K562 (cell line): Measurements from ENCODE around the gene RASAL1. TPM values are rescaled to one million over a fixed set of nuclear protein-coding genes. Genes with fewer than 3 reads are reported as not detected.

Experiments used
- ATAC-seq: fragments of 200-7000 bp; cut with Tn5 transposase; 3 replicates; pipeline ENCODE4 v1.9.1; 2020; ENCODE audit warnings: moderate library complexity
- BruUV-seq: library from RNA; stranded (reverse); fragments of 400-500 nt; replicated peaks from 2 replicates; lab custom pipeline; 2021; lab: Mats Ljungman, UMichigan
- CTCF ChIA-PET: fragments of 300-600 bp; formaldehyde crosslinking; extraction: SDS; loops from one replicate; lab custom pipeline; 2021; ENCODE audit warnings: low intra/inter-chr PET ratio; lab: Yijun Ruan, JAX
- POLR2A ChIA-PET: fragments of 300-600, 350-650 bp; sonication (Branson Sonifier 250); formaldehyde crosslinking; extraction: SDS; loops from one replicate; lab custom pipeline; 2021; ENCODE audit warnings: antibody characterized with exemption, inconsistent platforms; lab: Yijun Ruan, JAX
- DNase-seq, 4 experiments: peaks; one replicate each; pipeline versions ENCODE4 v3.0.0 to v3.0.0-alpha.2; 2011 to 2018; ENCODE audit warnings: low spot score in 3 of 4, mixed read lengths in 3 of 4; ENCODE audit errors: extremely low read depth in 1 of 4
- FAIRE-seq: peaks from 2 replicates; lab custom pipeline; 2011; peaks lifted over from hg19 to GRCh38; lab: Jason Lieb, UNC
- H2AFZ ChIP-seq: 2 replicates; pipeline ENCODE4 v1.6.0; 2011; ENCODE audit warnings: low read depth, low read length, control low read depth, inconsistent platforms
- H3K27ac ChIP-seq: fragments of 200-600 bp; 3 replicates; pipeline ENCODE4 v1.8.0; 2011; ENCODE audit warnings: low read depth, mild to moderate bottlenecking, control low read depth, inconsistent platforms, low read length, moderate library complexity, mixed read lengths; ENCODE audit errors: extremely low read depth
- H3K27me3 ChIP-seq, 2 experiments: fragments of 300-600 bp in 1 of 2; 2 replicates in 1 of 2; 3 replicates in 1 of 2; pipeline versions ENCODE4 v1.6.0 to v1.8.0; 2011; ENCODE audit warnings: inconsistent platforms in 2 of 2, low read length in 2 of 2, mild to moderate bottlenecking in 1 of 2, mixed read lengths in 1 of 2, moderate library complexity in 1 of 2; ENCODE audit not compliant: control insufficient read depth in 2 of 2, insufficient read depth in 2 of 2
- H3K36me3 ChIP-seq: fragments of 300-600 bp; 3 replicates; pipeline ENCODE4 v1.8.0; 2011; ENCODE audit warnings: mild to moderate bottlenecking, low read length, inconsistent platforms; ENCODE audit not compliant: control insufficient read depth, insufficient read depth
- H3K4me1 ChIP-seq, 2 experiments: fragments of 200-600 bp in 1 of 2; replicated peaks in 1 of 2; 2 replicates in 1 of 2; 3 replicates in 1 of 2; pipeline versions ENCODE4 v1.5.1 to v1.8.0; 2011; ENCODE audit warnings: inconsistent platforms in 2 of 2, low read length in 2 of 2, mild to moderate bottlenecking in 1 of 2, mixed read lengths in 1 of 2, moderate library complexity in 1 of 2; ENCODE audit not compliant: control insufficient read depth in 2 of 2, insufficient read depth in 2 of 2
- H3K4me2 ChIP-seq: 2 replicates; pipeline ENCODE4 v1.6.1; 2011; ENCODE audit warnings: low read length, control low read depth, inconsistent platforms, mixed read lengths; ENCODE audit not compliant: insufficient read depth
- H3K4me3 ChIP-seq: fragments of 200-600 bp; sonication (generic), shearing (Covaris generic); 2 replicates; pipeline ENCODE4 v1.5.1; 2016; ENCODE audit warnings: control low read depth, inconsistent platforms
- H3K79me2 ChIP-seq: fragments of 200-600 bp; 3 replicates; pipeline ENCODE4 v1.8.0; 2011; ENCODE audit warnings: low read length, inconsistent platforms; ENCODE audit not compliant: control insufficient read depth, insufficient read depth
- H3K9ac ChIP-seq, 2 experiments: 2 replicates each; pipeline versions ENCODE4 v1.6.0 to v1.6.1; 2011; ENCODE audit warnings: low read depth in 2 of 2, low read length in 2 of 2, control low read depth in 1 of 2, inconsistent platforms in 1 of 2, mild to moderate bottlenecking in 1 of 2, mixed read lengths in 1 of 2; ENCODE audit not compliant: insufficient read depth in 1 of 2
- H3K9me1 ChIP-seq: one replicate; pipeline ENCODE4 v1.6.0; 2011; ENCODE audit warnings: inconsistent platforms, mild to moderate bottlenecking, low read length, moderate library complexity; ENCODE audit not compliant: control insufficient read depth, insufficient read depth
- H3K9me3 ChIP-seq: replicated peaks from 2 replicates; pipeline ENCODE4 v1.5.1; 2011; ENCODE audit warnings: low read depth, low read length, inconsistent platforms; ENCODE audit not compliant: control insufficient read depth, insufficient read depth
- H4K20me1 ChIP-seq: replicated peaks from 2 replicates; pipeline ENCODE4 v1.6.1; 2011; ENCODE audit warnings: low read length, inconsistent platforms, mixed read lengths; ENCODE audit not compliant: control insufficient read depth, insufficient read depth
- BMI1 ChIP-seq: fragments of 150-350 bp; IDR thresholded peaks from 2 replicates; pipeline ENCODE4 v1.6.1; 2014; ENCODE audit warnings: low read length
- EZH2 ChIP-seq: IDR thresholded peaks from 2 replicates; pipeline ENCODE4 v1.6.1; 2012; ENCODE audit warnings: low read depth, mild to moderate bottlenecking, inconsistent platforms, low read length, borderline replicate concordance
- NCOA6 ChIP-seq: fragments of 450-650 bp; IDR thresholded peaks from 2 replicates; pipeline ENCODE4 v1.6.1; 2017; ENCODE audit warnings: mild to moderate bottlenecking
- NELFE ChIP-seq: IDR thresholded peaks from 2 replicates; pipeline ENCODE4 v1.6.1; 2011; ENCODE audit warnings: mild to moderate bottlenecking; ENCODE audit not compliant: insufficient read depth, insufficient read length
- RBM25 ChIP-seq: fragments of 200-400 bp; formaldehyde crosslinking; IDR thresholded peaks from 2 replicates; pipeline ENCODE4 v1.6.1; 2018; ENCODE audit warnings: low read length, low read depth, moderate library complexity; ENCODE audit not compliant: severe bottlenecking
- SRF ChIP-seq, 2 experiments: fragments of 250-450, 450-650 bp in 1 of 2; sonication (Bioruptor Pico) in 1 of 2; sonication (generic) in 1 of 2; formaldehyde crosslinking; IDR thresholded peaks; 2 replicates each; pipeline versions ENCODE4 v1.5.0 to v1.5.1; 2020 to 2022; ENCODE audit warnings: mild to moderate bottlenecking in 1 of 2, missing genetic modification reagents in 1 of 2
- ZFP36 ChIP-seq: fragments of 150-350 bp; IDR thresholded peaks from 2 replicates; pipeline ENCODE4 v1.6.1; 2018; ENCODE audit warnings: low read length, low read depth; ENCODE audit not compliant: partially characterized antibody
- WGBS: fragments of 100-300 bp; shearing (Covaris generic); methylation state at CpG from one replicate; pipeline ENCODE4 v1.1.6; 2016; ENCODE audit warnings: low coverage, mixed read lengths; ENCODE audit not compliant: insufficient coverage; ENCODE audit errors: missing lambda C conversion rate; 5-methylcytosine and 5-hydroxymethylcytosine counted together
- in situ Hi-C: fragments of 300-500 bp; cut with MboI; formaldehyde crosslinking; loops from 4 replicates; pipeline ENCODE4 v1.15.0; 2018; ENCODE audit warnings: inconsistent platforms, mixed read lengths
- intact Hi-C: fragments of 100-400 bp; cut with micrococcal nuclease; formaldehyde crosslinking; loops from 2 replicates; pipeline ENCODE4 v1.14.2; 2022
- polyA plus RNA-seq, 8 experiments: library from polyadenylated mRNA; depleted of rRNA in 4 of 8; stranded (reverse) in 5 of 8; unstranded in 3 of 8; fragments of >200 nt; fragmentation: Nextera tagmentation in 2 of 8; fragmentation: Illumina TruSeq in 1 of 8; extraction: Ambion mirVana in 2 of 8; extraction: Trizol in 1 of 8; gene quantifications; 2 replicates each; pipeline versions ENCODE4 v1.2.1 to v1.2.3, GENCODE V29; 2011 to 2014; ENCODE audit warnings: inconsistent platforms in 1 of 8, missing spikeins in 1 of 8
- total RNA-seq, 7 experiments: library from RNA; depleted of rRNA in 6 of 7; stranded (reverse); fragments of >200 nt in 6 of 7; fragmentation: Illumina TruSeq in 2 of 7; extraction: Trizol in 2 of 7; gene quantifications; 2 replicates each; pipeline versions ENCODE4 v1.2.1 to v1.2.3, GENCODE V29; 2011 to 2021; ENCODE audit warnings: low replicate concordance in 1 of 7

RASAL1 gene
- total and polyA plus RNA-seq, 9 of the 15 experiments (the other 6 are each of a cell fraction or from before 2014, with no cell fraction given): 0.06 to 0.16 (median 0.14) TPM; not detected in 6

- H3K36me3 ChIP-seq: no peaks in the 10 kb centered on the region
- no peaks in the 10 kb centered on the region for H3K9me3 ChIP-seq
- TF ChIP-seq NELFE: no peak
- TF ChIP-seq EZH2: no peak
- TF ChIP-seq NCOA6: no peak
- TF ChIP-seq ZFP36: peak; percentile 48
- no peak for TF ChIP-seq BMI1
- TF ChIP-seq SRF (CRISPR knock-in tag; IDR thresholded peaks at IDR 0.05): no peak
- TF ChIP-seq RBM25: peak; percentile 35
- no peak for DNase-seq
- H3K9ac ChIP-seq: no peak overlapping the region
- no peak overlapping the region for H3K4me2 ChIP-seq
- ATAC-seq: no peak
- BruUV-seq: no TSS peak
- no peak for FAIRE-seq
- no peak overlapping the region for H3K4me3 ChIP-seq
- H2AFZ ChIP-seq: no peak overlapping the region
- no peaks in the 10 kb centered on the region for H3K79me2 ChIP-seq
- H3K27me3 ChIP-seq: peaks cover 9 to 63% of the 10 kb centered on the region in 2 experiments
- H3K9me1 ChIP-seq: no peaks in the 10 kb centered on the region
- 2% methylated on average over 10 of the region's 10 CpGs for WGBS
- H3K4me1 ChIP-seq: peaks cover 0 to 7% of the 10 kb centered on the region in 2 experiments; a peak in 1 of 5 replicates
- no peak overlapping the region for H3K27ac ChIP-seq
- CTCF ChIA-PET: no interaction called here
- intact Hi-C loops: no loop called here
- H4K20me1 ChIP-seq: peaks cover 13% of the 10 kb centered on the region; the same call in 1 of the 2 replicates
- in situ Hi-C loops: no loop called here
- POLR2A ChIA-PET: interaction anchor here (1.0 kb wide), 1 partner anchor 39 kb away, joined by 3 read pairs; no protein-coding TSS in a partner anchor
These were observed 67.3 kb downstream of the RASAL1 start for GRCh38 chr12:113067987-113068935.
